Left lobe of liver (tissue), 2 donors: ENCODE measurements around the gene STN1. TPM values are rescaled to one million over a fixed set of nuclear protein-coding genes. Genes with fewer than 3 reads are reported as not detected.

ENCODE experiments used
- ATAC-seq: fragments of 200-7000 bp; cut with Tn5 transposase; one replicate; pipeline ENCODE4 v1.9.1; 2020; ENCODE audit warnings: mild to moderate bottlenecking, moderate library complexity
- DNase-seq: peaks from one replicate; pipeline ENCODE4 v3.0.0-alpha.2; 2020; ENCODE audit warnings: low spot score
- total RNA-seq: library from RNA; stranded (reverse); gene quantifications from one replicate; pipeline ENCODE4 v1.2.1, GENCODE V29; 2021
- donor health status: DM: no; HTN: no; CAD: no; lungs with moderate emphysema.
- donor health status: DM: no; HTN: yes; CAD: no.

Gene STN1
- total RNA-seq, 1 donor from 2014 or later = 5.8 TPM

DNA sequence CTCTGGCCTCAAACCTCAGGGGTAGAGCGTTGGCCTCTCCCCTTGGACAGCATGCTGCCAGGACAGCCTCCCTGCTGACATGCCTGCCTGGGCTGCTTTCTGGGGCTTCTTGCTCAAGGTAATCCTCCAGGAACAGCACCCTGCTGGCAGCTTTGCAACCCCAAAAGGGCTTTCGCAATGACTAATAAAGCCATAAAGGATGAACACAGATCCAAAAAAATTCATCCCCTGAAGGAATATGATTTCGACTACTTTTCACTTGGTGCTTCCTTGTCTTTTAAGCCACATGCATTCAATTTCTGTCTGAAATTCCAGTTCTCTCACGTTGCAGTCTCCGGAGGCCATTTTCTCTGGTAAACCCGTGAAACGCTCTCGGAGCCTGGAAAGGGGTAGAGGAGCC, 47.5 kb downstream of the STN1 start:
- ATAC-seq = no peak

DNA sequence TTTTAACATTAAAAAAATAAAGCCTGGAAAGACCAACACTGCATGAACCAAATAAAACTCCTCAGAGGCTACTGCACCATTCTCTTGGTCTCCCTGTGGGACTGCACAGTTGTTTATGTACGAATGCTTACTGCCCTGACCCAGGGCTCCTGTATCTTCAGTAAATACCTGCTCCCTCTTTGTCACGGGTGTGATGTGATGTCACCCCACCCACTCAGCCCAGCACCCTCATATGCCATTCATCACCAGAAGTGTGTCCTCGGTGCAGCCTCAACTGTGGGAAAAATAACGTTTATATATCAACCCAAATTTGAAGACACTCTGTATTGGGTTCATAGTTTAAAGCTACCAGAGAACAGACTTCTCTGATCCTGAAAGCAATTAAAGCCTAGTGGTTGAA, 48.6 kb downstream of the STN1 start:
- no peak for ATAC-seq
- DNase-seq = no peak

More for the DNA sequence above, 47.5 kb downstream of the STN1 start:
- DNase-seq = no peak

DNA sequence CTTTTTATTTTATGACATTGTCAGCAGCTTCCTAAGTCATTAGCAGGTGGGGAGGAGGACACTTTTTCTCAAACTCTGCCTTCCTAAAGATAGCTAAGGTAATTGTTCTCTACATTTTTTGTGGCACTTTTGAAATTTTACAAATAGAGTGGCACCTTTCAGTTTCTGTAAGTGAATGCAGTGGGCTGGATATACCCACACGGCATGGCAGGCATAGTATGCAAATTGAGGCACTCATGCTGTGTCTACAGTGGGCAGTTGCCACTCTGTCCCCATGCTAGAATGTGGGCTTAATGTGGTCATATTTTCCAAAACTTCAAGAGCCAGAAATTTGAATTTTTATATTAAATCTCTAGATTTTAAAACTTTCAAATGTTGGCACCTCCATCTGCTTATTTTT, 49.8 kb downstream of the STN1 start:
- ATAC-seq = no peak
- DNase-seq = no peak

DNA sequence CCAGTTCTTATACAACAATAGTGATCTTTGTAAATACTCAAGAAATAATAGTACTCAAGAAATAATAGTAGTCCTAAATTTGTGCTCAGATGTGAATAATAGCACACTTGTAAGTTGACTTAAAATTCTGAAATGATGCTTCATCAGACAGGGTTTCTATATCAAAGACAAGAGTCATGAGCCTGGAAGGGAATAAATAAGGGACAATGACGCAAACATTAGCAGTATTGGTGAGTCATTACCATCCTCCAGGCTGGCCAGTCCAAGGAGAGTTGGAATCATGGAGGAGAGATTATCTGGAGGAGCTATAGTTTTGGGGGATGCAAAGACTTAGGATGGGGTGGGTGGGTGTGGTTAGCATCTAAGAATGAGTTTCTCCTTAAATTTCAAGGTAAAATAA, 56.5 kb downstream of the STN1 start:
- DNase-seq (no peak), ATAC-seq (no peak)

DNA sequence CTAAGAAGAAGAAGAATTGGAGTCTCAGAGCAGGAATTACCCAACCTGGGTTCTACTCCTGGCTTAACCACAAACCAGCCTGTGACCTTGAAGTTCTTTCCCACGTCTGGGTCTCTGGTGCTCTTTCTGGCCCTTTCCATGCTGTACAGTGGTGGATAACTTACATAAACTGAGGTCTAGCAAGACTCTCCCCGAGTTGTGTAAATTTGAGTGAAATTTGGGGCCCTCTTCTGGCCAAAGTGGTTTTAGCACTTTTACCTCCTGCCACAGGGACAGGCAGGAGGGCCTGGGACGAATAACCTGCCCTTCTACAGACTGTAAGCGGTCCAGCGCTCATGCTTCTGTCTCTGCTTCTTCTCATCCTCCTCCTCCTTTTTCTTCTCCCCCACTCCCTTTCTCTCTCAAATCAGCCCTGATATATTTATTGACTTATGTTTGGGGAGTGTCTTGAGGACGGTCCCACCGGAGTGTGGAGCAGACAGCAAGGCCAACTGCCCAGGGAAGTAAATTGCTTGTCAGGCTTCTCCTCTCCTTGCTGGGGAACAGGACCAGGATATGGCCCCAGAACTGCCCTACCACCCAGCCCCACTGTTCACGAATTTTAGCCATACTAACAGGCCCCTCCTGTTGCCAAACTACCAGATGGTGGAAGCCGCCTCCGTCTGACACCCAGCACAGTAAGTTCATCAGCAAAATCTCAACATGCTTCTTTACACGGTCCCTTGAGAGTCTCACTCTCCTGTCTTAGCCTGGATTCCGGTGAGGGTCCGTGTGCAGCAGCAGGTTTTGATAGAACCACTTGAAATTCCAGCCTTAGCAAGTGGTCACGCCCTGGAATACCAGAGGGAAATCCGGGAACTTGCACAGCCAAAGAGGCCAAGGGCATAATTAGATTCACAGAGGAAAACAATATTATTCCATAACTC, 58.6 kb downstream of the STN1 start:
- ATAC-seq = peak; percentile 69
- DNase-seq = peak; percentile 62

DNA sequence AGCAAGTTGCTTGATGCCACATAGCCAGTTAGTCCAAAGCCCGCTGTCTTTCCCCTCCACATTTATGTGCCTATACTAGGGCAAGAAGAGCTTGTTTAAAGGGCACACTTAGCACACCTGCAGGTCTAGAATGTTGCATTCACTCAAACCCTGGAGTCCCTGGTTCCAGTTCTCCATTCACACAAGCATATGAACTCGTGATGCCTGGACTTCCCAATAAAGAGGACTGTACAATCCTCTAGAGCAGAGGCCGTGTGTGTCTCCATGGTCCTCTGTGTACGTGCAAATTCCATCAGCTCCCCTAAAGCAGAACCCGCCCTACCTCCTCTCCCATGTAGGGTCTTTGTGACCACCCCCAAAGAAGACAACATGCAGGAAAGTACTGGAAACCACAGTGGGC, 59.6 kb downstream of the STN1 start:
- no peak for ATAC-seq

DNA sequence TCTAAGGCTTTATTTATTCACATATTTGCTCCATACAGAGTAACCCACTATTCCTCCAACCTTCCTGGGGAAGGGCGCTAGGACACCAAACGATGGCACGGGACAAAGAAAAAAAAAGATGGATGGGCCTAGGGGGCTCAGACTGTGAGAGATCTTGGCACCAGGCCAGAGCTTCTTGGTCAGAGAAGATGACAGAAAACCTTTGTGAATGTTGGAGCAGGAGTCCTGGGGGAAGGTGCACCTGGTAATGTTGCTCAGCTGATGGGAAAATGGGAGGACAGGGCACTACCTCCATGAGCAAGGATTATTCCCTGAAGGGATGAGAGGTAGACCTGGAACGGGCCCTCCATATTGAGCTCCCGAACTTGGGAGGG, 61.2 kb downstream of the STN1 start:
- ATAC-seq (no peak), DNase-seq (no peak)

More for the DNA sequence above, 59.6 kb downstream of the STN1 start:
- DNase-seq = no peak

DNA sequence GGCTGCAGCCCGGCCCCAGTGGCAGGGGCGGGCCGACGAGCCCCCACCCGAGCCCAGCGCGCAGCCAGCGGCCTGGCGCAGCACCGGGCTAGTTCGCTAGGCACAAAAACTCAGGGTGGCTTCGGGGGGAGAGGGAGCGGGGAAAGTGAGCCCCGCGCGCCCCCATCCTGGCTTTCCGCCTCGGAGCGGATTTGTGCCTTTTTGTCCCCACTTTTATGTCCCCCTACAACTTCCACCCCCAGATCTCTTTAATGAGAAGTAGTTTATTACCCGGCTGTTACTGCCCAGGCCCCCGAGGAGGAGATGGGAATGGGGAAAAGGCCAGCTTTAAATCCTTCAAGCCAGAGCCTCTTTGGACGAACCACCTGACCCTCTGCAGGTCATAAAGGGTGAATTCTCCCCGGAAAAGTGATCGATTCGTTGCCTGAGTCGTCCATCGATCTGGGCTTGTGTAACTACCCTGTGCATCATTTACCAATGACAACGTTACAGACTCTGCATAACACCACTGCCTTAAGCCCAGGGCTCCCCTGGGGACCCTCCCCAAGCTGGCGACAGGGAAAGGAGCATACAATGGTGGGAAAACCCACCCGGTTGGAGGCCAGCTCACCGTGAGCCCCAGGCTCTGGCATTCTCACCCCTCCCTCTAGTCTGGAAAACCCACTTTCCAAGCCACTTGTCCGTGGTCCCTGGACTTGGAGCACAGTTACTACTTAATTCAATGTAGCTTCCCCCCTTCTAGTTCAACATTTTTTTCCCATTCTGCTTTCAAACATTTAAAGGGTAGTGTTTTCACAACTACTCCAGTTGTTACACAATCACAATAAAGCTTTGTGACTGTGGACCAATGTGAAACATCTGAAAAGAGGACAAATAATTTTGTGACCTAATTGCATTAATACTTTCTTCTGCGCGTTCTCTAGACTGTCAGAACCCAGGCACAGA, 61.9 kb downstream of the STN1 start:
- peak; percentile 70 for ATAC-seq
- DNase-seq = peak; percentile 62

DNA sequence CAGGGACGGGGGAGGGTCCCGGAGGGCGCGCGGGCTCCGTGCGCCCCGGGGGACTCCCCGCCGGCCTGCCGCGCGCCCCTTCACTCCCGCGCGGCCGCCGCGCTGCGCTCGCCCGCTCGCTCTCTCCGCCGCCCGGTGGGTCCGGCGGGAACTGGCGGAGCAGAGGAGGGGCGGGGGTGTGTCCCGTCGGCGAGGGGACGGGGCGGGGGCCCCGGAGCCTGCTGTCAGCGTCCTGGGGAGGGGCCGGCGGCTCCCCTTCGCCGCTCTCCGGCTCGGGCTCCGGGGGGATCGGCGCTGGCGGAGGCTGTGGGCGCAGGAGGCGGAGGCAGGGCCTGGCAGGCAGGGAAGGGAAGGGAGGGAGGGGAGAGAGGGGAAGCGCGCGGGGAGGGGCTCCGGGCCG, 62.6 kb downstream of the STN1 start, which contains the start of gene SH3PXD2A:
SH3PXD2A (minus strand) TSS at position 153 of the 400 bp plus-strand sequence. CDS start 310 bp downstream, outside the sequence.
- DNase-seq (no peak), ATAC-seq (peak; percentile 62)

DNA sequence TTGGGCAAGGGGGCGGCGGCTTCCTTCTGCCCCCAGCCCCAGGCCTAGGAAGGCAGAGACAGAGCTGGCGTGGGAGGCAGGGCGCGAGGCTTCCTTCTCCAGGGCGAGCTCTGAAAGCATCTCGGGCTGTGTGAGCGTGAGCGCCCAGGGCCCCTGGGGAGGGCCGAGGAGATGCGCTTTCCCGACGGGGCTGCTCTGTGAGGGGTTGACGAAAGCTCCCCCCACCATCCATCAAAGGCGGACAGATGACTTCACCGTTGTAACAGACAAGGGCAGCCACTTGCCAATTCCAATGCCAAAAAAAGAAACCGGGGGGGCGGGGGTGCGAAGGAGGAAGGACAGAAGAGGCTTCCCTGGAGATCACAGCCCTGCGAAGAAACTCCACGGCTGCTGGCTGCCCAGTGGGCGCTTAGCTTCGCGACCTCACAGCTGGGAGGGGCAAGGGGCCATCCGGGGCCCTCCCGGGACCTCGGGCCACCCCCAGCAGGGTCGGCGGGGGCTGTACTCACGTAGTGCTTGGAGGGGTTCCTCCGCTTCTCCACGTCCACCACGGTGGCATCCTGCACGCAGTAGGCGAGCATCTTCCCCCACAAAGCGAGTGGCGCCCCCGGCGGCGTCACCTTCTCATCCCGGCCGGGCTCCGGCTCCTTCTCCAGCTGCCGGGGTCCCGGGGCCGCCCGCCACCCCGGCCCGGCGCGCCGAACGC, 63.1 kb downstream of the STN1 start:
- no peak for DNase-seq
- peak; percentile 25 for ATAC-seq

DNA sequence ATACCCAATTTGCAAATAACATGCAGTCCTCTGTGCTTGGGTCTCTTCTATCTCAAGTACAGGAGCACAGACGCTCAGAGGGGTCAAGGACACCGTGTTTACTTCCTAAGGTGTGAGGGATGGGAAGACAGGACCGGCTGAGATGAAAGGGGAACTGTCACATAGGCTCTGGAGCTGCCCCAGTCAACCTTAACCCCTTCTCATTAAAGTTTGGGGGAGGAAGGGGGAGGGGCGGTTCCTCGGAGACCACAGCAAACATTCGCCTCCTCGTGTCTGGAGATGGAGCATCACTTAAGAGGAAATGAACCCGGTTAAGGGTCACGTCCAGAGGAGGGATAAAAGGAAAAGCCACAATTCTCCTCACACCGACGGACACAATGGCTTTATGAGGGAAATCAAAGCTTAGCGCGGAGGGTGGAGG, 63.7 kb downstream of the STN1 start:
- DNase-seq = no peak
- no peak for ATAC-seq

DNA sequence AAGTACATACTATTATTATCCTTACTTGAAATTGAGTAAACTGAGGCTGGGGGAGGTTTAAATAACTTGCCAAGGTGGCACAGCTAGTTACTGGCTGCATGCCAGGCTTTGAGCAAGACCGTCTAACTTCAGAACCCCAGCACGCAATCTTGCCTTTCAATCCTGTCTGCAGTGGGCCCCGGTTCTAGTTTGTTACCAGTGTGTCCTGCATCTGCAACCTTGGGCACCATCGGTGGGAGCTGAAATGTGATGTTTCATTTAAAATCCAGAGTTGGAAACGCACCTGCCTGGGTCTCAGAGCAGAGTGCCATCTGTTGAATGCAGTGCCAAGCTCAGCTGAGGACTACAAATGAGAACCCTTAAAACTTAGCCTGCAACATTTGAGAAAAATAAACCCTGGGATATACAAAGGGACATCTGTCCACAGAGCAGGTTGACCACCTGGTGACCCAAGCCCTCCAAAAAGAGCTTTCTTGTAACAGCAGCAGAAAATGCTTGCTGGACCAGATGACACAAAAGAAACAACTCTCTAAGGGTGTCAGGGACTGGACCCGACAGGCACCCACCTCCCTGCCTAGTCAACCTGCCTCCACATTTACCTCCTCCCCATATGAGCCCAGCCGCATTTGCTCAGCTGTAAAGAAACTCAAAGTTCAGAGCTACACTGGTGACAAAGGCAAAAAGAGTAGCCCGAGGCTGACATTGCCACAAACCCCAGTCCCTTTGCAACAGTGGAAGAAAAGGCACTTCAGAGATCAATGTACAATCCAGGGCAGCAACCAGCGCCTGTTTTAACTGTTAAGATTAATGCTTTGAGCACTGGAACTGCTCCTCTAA, 64.3 kb downstream of the STN1 start:
- DNase-seq (no peak), ATAC-seq (peak; percentile 4)

DNA sequence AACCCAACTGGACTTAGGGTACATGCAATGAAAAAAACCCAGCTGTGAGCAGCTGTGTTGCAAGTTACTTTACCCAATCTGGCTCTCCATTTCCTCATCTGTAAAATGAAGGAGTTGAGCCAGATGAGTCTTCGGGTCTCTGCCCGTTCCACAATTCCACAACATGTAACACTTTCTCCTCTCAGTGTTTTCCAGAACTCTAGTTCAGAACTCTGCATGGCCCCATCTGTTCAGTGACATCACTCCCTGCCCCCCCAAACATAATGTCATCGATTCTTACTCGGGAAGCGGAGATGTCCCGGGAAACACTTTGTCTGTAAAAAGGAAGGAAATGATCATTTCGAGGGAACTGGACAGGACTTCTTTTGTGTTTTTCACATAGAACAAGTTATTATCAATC, 65.1 kb downstream of the STN1 start:
- ATAC-seq = no peak
- DNase-seq = no peak

DNA sequence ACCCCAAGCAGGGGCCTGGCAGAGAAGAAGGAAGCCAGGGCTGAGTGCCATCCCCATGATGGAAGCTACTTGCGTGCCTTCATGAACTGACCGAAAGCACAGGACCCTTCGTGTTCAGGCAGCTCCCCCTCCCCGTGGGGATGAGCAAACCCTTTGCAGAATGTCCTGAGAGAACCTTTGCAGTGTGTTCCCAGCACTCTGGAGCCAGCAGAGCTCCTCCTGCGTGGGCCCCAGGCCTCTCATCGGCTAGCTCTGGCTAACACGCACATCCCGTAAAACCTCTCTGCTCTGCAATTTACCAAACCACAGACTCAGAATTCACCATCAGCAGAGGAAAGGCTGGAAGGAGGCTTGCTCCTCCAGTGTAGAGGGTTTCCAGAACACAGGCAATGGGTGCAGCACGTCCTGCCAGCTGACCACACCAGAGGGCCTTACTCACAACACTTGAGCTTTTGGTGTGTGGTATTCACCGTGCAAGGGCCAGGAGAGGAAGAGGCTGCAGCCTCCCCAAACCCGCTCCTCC, 65.7 kb downstream of the STN1 start:
- DNase-seq (no peak), ATAC-seq (no peak)

DNA sequence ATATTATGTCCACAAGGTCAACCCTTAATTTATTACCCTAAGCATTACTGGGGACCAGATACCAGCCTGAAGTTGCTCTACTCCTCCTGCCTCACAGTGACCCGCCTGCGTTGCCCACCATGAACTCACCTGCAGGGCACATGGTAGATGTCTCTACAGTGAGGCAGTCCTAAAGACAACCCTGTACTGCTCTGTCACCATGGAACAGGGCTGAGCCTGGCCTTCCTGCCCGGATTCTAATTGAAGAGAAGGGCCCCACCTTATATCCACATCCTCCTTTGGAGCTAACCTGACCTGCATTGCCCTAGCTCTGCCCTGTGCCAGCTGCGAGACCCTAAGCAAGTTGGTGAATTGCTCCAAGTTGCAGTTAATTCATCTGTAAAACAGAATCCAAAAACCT, 66.7 kb downstream of the STN1 start:
- ATAC-seq (no peak), DNase-seq (no peak)

DNA sequence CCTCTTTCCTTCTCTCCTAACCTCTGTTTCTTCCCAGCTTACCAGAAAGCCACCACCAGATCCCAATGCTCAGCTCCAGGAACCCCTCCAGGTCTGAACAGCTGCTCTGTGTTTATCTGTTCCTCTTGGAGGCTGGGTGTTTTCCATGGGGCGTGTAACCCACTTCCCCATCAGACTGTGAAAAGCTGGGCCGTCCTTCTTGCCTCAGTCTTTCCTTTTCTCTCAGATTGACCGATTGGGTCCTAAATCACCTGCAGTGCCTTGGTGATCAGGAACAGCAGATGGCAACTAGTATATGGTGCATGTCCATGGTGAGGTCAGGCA, 67.5 kb downstream of the STN1 start:
- ATAC-seq (no peak), DNase-seq (no peak)

DNA sequence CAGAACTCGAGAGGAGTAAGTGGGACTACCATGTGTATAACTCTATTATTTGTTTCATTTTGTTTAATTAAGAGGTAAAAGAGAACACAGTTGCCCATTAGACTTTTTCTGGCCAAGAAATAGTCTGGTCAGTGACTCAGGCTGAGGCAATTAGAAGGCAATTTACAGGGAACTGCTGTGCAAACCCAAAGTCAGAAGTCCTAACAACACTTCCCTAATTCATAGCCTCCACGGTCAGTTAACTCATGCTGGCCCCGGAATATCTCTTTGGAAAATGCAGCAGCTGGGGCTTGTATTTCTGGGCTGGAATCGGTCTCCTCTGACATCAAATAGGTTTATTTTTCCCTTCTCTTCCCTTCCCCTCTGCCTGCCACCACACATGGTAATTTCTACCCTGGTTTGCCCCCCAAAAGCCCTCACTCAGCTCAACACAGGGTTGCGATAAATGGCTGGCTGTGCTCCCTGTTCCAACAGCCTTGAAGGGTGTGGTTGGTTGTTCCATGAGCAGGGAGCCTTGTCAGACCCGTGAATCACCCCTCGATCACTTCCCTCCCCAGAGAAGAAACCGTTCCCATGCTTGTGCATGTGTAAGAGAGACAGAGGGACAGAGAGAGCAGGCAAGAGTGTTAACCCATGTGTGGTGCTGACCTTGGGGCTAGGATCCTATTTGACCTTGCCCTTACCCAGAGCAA, 68.0 kb downstream of the STN1 start:
- DNase-seq (no peak), ATAC-seq (peak; percentile 8)

DNA sequence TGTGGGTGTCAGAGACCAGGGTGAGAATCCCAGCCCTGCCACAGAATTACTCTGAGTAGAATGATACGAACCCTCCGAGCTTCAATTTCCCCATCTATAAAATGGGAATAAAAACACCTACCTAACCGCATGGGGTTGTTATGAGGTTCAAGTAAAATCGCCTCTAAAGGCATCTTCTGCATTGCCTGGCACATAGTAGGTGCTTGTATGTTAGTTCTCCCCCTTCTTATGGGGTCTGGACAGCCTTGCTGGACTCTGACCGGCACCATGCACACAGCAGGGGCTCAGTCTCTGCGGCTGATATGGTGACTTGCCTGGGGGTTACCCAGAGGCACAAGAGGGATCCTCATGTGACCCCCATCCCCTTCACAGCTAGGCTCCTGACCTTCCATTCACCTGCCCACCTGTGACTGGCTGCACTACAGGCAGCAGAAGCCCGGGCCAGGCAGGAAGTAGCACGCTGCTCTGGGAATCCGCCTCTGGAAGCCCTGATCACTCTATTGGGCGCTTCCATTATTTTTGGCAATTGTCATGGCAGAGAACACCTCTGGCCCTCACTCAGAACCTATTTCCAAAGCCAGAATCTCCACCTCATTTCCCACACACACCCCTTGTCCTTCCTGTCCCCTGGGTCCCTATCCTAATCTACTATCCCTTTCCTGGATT, 68.6 kb downstream of the STN1 start:
- DNase-seq (no peak), ATAC-seq (no peak)
